A549 (cell line): ENCODE results near the gene CLSTN2. TPM values are rescaled to one million over a fixed set of nuclear protein-coding genes. Genes with fewer than 3 reads are reported as not detected.

Source experiments
- ATAC-seq, 2 experiments: fragments of 200-7000 bp in 1 of 2; fragments of >200 bp in 1 of 2; cut with Nextera tagmentation in 1 of 2; cut with Tn5 transposase in 1 of 2; 3 replicates each; pipeline versions ENCODE4 v1.8.0 to v1.9.1; 2018 to 2020; ENCODE audit warnings: mild to moderate bottlenecking in 1 of 2, moderate library complexity in 1 of 2
- CTCF ChIA-PET: fragments of 300-600 bp; sonication (Branson Sonifier 250); formaldehyde crosslinking; extraction: SDS; loops from one replicate; lab custom pipeline; 2021; ENCODE audit warnings: antibody characterized with exemption, inconsistent platforms; lab: Yijun Ruan, JAX
- POLR2A ChIA-PET: fragments of 350-600 bp; formaldehyde crosslinking; extraction: SDS; loops from one replicate; lab custom pipeline; 2021; ENCODE audit warnings: antibody characterized with exemption, inconsistent platforms; lab: Yijun Ruan, JAX
- DNase-seq, 2 experiments: peaks; one replicate each; pipeline versions ENCODE4 v3.0.0 to v3.0.0-alpha.2; 2011 to 2016; ENCODE audit warnings: low read depth in 1 of 2, low spot score in 1 of 2
- FAIRE-seq: peaks from 2 replicates; lab custom pipeline; 2011; peaks lifted over from hg19 to GRCh38; lab: Jason Lieb, UNC
- H3K27ac ChIP-seq, 2 experiments: fragments of >200 bp; sonication (Bioruptor Twin); formaldehyde crosslinking; 3 replicates each; pipeline ENCODE4 v1.5.1; 2016 to 2017
- H3K4me1 ChIP-seq: fragments of >200 bp; sonication (Bioruptor Twin); formaldehyde crosslinking; 3 replicates; pipeline ENCODE4 v1.6.1; 2016
- H3K4me2 ChIP-seq: fragments of >200 bp; sonication (Bioruptor Twin); formaldehyde crosslinking; 3 replicates; pipeline ENCODE4 v1.6.1; 2016
- H3K4me3 ChIP-seq: fragments of >200 bp; sonication (Bioruptor Twin); formaldehyde crosslinking; 3 replicates; pipeline ENCODE4 v1.5.1; 2016
- H3K9me3 ChIP-seq: fragments of >200 bp; sonication (Bioruptor Twin); formaldehyde crosslinking; 3 replicates; pipeline ENCODE4 v1.6.1; 2016
- BCL3 ChIP-seq: fragments of >200 bp; sonication (Bioruptor Twin); formaldehyde crosslinking; IDR thresholded peaks from 3 replicates; pipeline ENCODE4 v1.6.1; 2016
- BHLHE40 ChIP-seq: IDR thresholded peaks from 2 replicates; pipeline ENCODE4 v1.6.1; 2012; ENCODE audit warnings: low read depth, low read length, inconsistent platforms
- CBX8 ChIP-seq: fragments of 200-600 bp; sonication (generic); IDR thresholded peaks from 2 replicates; pipeline ENCODE4 v1.6.1; 2016
- CHD2 ChIP-seq: fragments of 150-350 bp; IDR thresholded peaks from 2 replicates; pipeline ENCODE4 v1.6.1; 2014; ENCODE audit warnings: low read length; ENCODE audit not compliant: partially characterized antibody
- CTCF ChIP-seq: fragments of >200 bp; sonication (Bioruptor Twin); formaldehyde crosslinking; IDR thresholded peaks from 3 replicates; pipeline ENCODE4 v1.5.1; 2016
- E2F6 ChIP-seq: IDR thresholded peaks from 2 replicates; pipeline ENCODE4 v1.6.1; 2012; ENCODE audit warnings: low read depth, borderline replicate concordance
- EHF ChIP-seq: fragments of 250-450 bp; sonication (Bioruptor Pico); IDR thresholded peaks from 2 replicates; pipeline ENCODE4 v1.5.0; 2020; ENCODE audit warnings: mild to moderate bottlenecking
- EHMT2 ChIP-seq: fragments of 200-600 bp; sonication (generic); IDR thresholded peaks from 2 replicates; pipeline ENCODE4 v1.6.1; 2016; ENCODE audit warnings: antibody characterized with exemption, low read depth, mild to moderate bottlenecking, moderate library complexity
- ELK1 ChIP-seq: fragments of 150-350 bp; IDR thresholded peaks from 2 replicates; pipeline ENCODE4 v1.6.1; 2014; ENCODE audit warnings: low read depth, mild to moderate bottlenecking, low read length
- ESRRA ChIP-seq: fragments of 150-350 bp; IDR thresholded peaks from 2 replicates; pipeline ENCODE4 v1.6.1; 2014; ENCODE audit warnings: mild to moderate bottlenecking, low read length, borderline replicate concordance
- FOSB ChIP-seq: fragments of 250-450 bp; sonication (Bioruptor Pico); IDR thresholded peaks from 2 replicates; pipeline ENCODE4 v1.5.0; 2020; ENCODE audit warnings: mild to moderate bottlenecking, moderate library complexity
- FOSL2 ChIP-seq, 2 experiments: fragments of 450-650 bp in 1 of 2; fragments of >200 bp in 1 of 2; sonication (Bioruptor Twin) in 1 of 2; formaldehyde crosslinking; IDR thresholded peaks; 2 replicates each; pipeline versions ENCODE4 v1.5.0 to v1.6.1; 2016 to 2020; ENCODE audit warnings: mild to moderate bottlenecking in 1 of 2, moderate library complexity in 1 of 2
- FOXS1 ChIP-seq: fragments of 250-450 bp; sonication (Bioruptor Pico); IDR thresholded peaks from 2 replicates; pipeline ENCODE4 v1.5.0; 2020; ENCODE audit warnings: mild to moderate bottlenecking, moderate library complexity
- GATA3 ChIP-seq: IDR thresholded peaks from 2 replicates; pipeline ENCODE4 v1.6.1; 2012; ENCODE audit warnings: borderline replicate concordance
- HEYL ChIP-seq: fragments of 250-450 bp; sonication (Bioruptor Pico); IDR thresholded peaks from 2 replicates; pipeline ENCODE4 v1.8.0; 2021; ENCODE audit warnings: mild to moderate bottlenecking, moderate library complexity
- HOXA7 ChIP-seq: fragments of 250-450 bp; sonication (Bioruptor Pico); IDR thresholded peaks from 2 replicates; pipeline ENCODE4 v1.5.0; 2020; ENCODE audit warnings: mild to moderate bottlenecking, moderate library complexity
- KDM1A ChIP-seq: fragments of 200-600 bp; sonication (generic); IDR thresholded peaks from 2 replicates; pipeline ENCODE4 v1.6.1; 2016; ENCODE audit warnings: low read depth, mild to moderate bottlenecking
- KDM5A ChIP-seq: fragments of 200-600 bp; sonication (generic); IDR thresholded peaks from 2 replicates; pipeline ENCODE4 v1.6.1; 2016; ENCODE audit warnings: antibody characterized with exemption, mild to moderate bottlenecking
- MAX ChIP-seq: IDR thresholded peaks from 2 replicates; pipeline ENCODE4 v1.6.1; 2012
- NPAS2 ChIP-seq: fragments of 250-450 bp; sonication (Bioruptor Pico); IDR thresholded peaks from 2 replicates; pipeline ENCODE4 v1.8.0; 2022; ENCODE audit warnings: mild to moderate bottlenecking, moderate library complexity, borderline replicate concordance
- PBX3 ChIP-seq: IDR thresholded peaks from 2 replicates; pipeline ENCODE4 v1.6.1; 2012
- PHF8 ChIP-seq: fragments of 200-600 bp; sonication (generic); IDR thresholded peaks from 2 replicates; pipeline ENCODE4 v1.6.1; 2016; ENCODE audit warnings: low read depth, mild to moderate bottlenecking, antibody characterized with exemption, moderate library complexity, borderline replicate concordance
- POLR2A ChIP-seq: IDR thresholded peaks from 2 replicates; pipeline ENCODE4 v1.6.1; 2012; ENCODE audit warnings: mild to moderate bottlenecking, low read length
- RARB ChIP-seq: fragments of 250-450 bp; sonication (Bioruptor Pico); IDR thresholded peaks from 2 replicates; pipeline ENCODE4 v1.8.0; 2021; ENCODE audit warnings: mild to moderate bottlenecking, moderate library complexity
- RCOR1 ChIP-seq: fragments of 150-350 bp; IDR thresholded peaks from 2 replicates; pipeline ENCODE4 v1.6.1; 2014; ENCODE audit warnings: antibody characterized with exemption, low read length, low read depth
- TFCP2L1 ChIP-seq: fragments of 250-450 bp; sonication (Bioruptor Pico); IDR thresholded peaks from 2 replicates; pipeline ENCODE4 v1.5.0; 2021; ENCODE audit warnings: mild to moderate bottlenecking
- USF2 ChIP-seq: fragments of 450-650 bp; IDR thresholded peaks from 2 replicates; pipeline ENCODE4 v1.6.1; 2014; ENCODE audit warnings: antibody characterized with exemption
- ZSCAN20 ChIP-seq: fragments of 250-450 bp; sonication (Bioruptor Pico); IDR thresholded peaks from 2 replicates; pipeline ENCODE4 v1.8.0; 2022; ENCODE audit warnings: mild to moderate bottlenecking, moderate library complexity
- WGBS: methylation state at CpG from one replicate; pipeline ENCODE4 v1.1.6; 2017; ENCODE audit errors: missing lambda C conversion rate; 5-methylcytosine and 5-hydroxymethylcytosine counted together
- polyA plus RNA-seq, 4 experiments: library from polyadenylated mRNA; depleted of rRNA in 3 of 4; stranded (reverse); fragments of >200 nt; fragmentation: RNase III in 1 of 4; extraction: RNeasy Plus Mini Kit Qiagen cat#74134 plus additional on column Dnase treatment in 1 of 4; gene quantifications; 2 replicates in 3 of 4; 3 replicates in 1 of 4; pipeline ENCODE4 v1.2.3, GENCODE V29; 2011 to 2017

Gene CLSTN2
- polyA plus RNA-seq, 2 of the 4 experiments (the other 2 are of a cell fraction) = 0.03 to 0.04 TPM

- WGBS = 40% methylated on average over 4 of the region's 4 CpGs
- TF ChIP-seq RCOR1 = no peak
- TF ChIP-seq EHMT2 = no peak
- TF ChIP-seq HOXA7 = no peak
- no peak for TF ChIP-seq MAX
- no peak for TF ChIP-seq FOSL2 (IDR thresholded peaks at IDR 0.05)
- TF ChIP-seq FOSL2 (CRISPR knock-in tag; IDR thresholded peaks at IDR 0.05) = no peak
- no peak for TF ChIP-seq CHD2
- TF ChIP-seq RARB (CRISPR knock-in tag) = no peak
- no peak for TF ChIP-seq BHLHE40
- TF ChIP-seq HEYL (CRISPR knock-in tag) = no peak
- TF ChIP-seq TFCP2L1 = no peak
- no peak for TF ChIP-seq ELK1
- TF ChIP-seq POLR2A = no peak
- no peak for TF ChIP-seq E2F6
- TF ChIP-seq USF2 = no peak
- no peak for TF ChIP-seq CBX8
- TF ChIP-seq ZSCAN20 (CRISPR knock-in tag) = no peak
- no peak for TF ChIP-seq PHF8
- TF ChIP-seq FOSB (CRISPR knock-in tag) = no peak
- H3K27ac ChIP-seq = no peak overlapping the region
- ATAC-seq = no peak
- no peaks in the 10 kb centered on the region for H3K4me1 ChIP-seq
- no peak for DNase-seq
- ChIA-PET POLR2A (no interaction called here), CTCF (no interaction called here)
- H3K9me3 ChIP-seq = no peaks in the 10 kb centered on the region
- H3K4me3 ChIP-seq = no peak overlapping the region
- no peak for FAIRE-seq
- H3K4me2 ChIP-seq = no peak overlapping the region
Observed at GRCh38 chr3:140223197-140223596, 288.2 kb downstream of the CLSTN2 start.

GRCh38 chr3:140223631-140224030 lies 288.6 kb downstream of the CLSTN2 start:
- TF ChIP-seq FOXS1 (CRISPR knock-in tag) (no peak), RARB (CRISPR knock-in tag) (no peak), BCL3 (no peak), EHF (CRISPR knock-in tag) (no peak), ESRRA (no peak), MAX (no peak)
- FAIRE-seq = no peak
- no peak for ATAC-seq
- POLR2A ChIA-PET = no interaction called here
- Histone ChIP-seq H3K4me1 (no peaks in the 10 kb centered on the region), H3K9me3 (no peaks in the 10 kb centered on the region), H3K27ac (no peak overlapping the region), H3K4me2 (no peak overlapping the region), H3K4me3 (no peak overlapping the region)
- CTCF ChIA-PET = no interaction called here
- peak in 1 of 2 experiments; percentile 9 for DNase-seq
- 8% methylated on average over 2 of the region's 2 CpGs for WGBS

- TF ChIP-seq MAX = no peak
- TF ChIP-seq CTCF = no peak
- TF ChIP-seq KDM5A = no peak
- no peak for TF ChIP-seq PBX3
- TF ChIP-seq TFCP2L1 = no peak
- TF ChIP-seq KDM1A = no peak
- TF ChIP-seq GATA3 = no peak
- no peak for TF ChIP-seq NPAS2 (CRISPR knock-in tag)
- no peak for TF ChIP-seq USF2
- TF ChIP-seq, all 56 proteins: peak for 0
- H3K4me2 ChIP-seq = no peak overlapping the region
- ChIA-PET CTCF (no interaction called here), POLR2A (no interaction called here)
- no peak for FAIRE-seq
- H3K4me1 ChIP-seq = no peaks in the 10 kb centered on the region
- 41% methylated on average over 1 of the region's 1 CpG for WGBS
- no peaks in the 10 kb centered on the region for H3K9me3 ChIP-seq
- ATAC-seq = no peak
- no peak overlapping the region for H3K4me3 ChIP-seq
- no peak overlapping the region for H3K27ac ChIP-seq
- DNase-seq = no peak
Observed at GRCh38 chr3:140224307-140224706, 289.3 kb downstream of the CLSTN2 start.
